Cardiac fibroblast (primary cell): ENCODE measurements around the gene MED12L.
"Not testable (repeated sequence)": the region's sequence is repeated elsewhere in the genome, so short reads cannot be mapped to it uniquely, and the experiment has no call there.

Source experiments
- DNase-seq, 2 donors: peaks; one replicate each; pipeline versions ENCODE4 v3.0.0 to v3.0.0-alpha.2; 2010; ENCODE audit warnings: low read depth in 2 of 2
- H3K4me3 ChIP-seq, 2 donors: replicated peaks in 1 of 2; 1 replicate in 1 of 2; 2 replicates in 1 of 2; pipeline ENCODE4 v1.5.1; 2011; ENCODE audit warnings: low read depth in 2 of 2, low read length in 2 of 2, mild to moderate bottlenecking in 2 of 2, moderate library complexity in 1 of 2
- TF ChIP-seq, protein P1 (sequence below): IDR thresholded peaks from one replicate; pipeline ENCODE4 v1.5.1; 2011; ENCODE audit warnings: low read depth, mild to moderate bottlenecking, low read length, inconsistent platforms

The MED12L gene

DNA sequence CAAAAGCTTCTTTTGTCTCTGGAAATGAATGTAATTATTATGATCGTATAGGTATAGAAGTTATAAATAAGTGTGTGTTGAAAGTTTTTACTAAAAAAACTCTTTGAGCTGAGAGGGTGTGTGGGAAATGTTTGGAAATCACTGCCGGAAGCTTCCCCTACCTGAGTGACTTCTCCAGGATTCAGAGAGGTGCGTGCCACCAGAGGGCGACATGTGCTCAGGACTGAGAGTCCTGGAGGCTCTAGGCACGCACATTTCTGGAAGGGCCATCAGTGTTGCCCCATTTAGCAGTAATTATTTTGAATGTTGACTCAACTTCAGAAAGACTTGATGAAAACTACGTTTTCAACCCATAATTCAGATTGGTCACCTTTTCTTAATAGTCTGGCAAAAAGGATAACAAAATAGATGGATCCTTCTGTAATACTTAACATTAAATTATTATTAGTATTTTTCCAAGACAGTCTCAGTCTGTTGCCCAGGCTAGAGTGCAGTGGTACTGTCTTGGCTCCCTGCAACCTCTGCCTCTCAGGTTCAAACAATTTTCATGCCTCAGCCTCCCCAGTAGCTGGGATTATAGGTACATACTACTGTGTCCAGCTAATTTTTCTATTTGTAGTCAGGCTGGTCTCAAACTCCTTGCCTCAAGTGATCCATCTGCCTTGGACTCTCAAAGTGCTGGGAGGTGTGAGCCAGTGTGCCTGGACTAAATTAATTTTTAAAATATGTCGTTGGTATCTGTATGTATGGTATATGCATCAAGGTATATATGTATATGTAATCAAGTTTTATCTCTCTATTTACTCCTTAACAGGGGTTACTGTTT, 83.0 kb downstream of the MED12L start:
- TF ChIP-seq, protein P1, sequence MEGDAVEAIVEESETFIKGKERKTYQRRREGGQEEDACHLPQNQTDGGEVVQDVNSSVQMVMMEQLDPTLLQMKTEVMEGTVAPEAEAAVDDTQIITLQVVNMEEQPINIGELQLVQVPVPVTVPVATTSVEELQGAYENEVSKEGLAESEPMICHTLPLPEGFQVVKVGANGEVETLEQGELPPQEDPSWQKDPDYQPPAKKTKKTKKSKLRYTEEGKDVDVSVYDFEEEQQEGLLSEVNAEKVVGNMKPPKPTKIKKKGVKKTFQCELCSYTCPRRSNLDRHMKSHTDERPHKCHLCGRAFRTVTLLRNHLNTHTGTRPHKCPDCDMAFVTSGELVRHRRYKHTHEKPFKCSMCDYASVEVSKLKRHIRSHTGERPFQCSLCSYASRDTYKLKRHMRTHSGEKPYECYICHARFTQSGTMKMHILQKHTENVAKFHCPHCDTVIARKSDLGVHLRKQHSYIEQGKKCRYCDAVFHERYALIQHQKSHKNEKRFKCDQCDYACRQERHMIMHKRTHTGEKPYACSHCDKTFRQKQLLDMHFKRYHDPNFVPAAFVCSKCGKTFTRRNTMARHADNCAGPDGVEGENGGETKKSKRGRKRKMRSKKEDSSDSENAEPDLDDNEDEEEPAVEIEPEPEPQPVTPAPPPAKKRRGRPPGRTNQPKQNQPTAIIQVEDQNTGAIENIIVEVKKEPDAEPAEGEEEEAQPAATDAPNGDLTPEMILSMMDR: peak; percentile 83
- DNase-seq: peak; percentile 73
- no peak overlapping the region for H3K4me3 ChIP-seq

DNA sequence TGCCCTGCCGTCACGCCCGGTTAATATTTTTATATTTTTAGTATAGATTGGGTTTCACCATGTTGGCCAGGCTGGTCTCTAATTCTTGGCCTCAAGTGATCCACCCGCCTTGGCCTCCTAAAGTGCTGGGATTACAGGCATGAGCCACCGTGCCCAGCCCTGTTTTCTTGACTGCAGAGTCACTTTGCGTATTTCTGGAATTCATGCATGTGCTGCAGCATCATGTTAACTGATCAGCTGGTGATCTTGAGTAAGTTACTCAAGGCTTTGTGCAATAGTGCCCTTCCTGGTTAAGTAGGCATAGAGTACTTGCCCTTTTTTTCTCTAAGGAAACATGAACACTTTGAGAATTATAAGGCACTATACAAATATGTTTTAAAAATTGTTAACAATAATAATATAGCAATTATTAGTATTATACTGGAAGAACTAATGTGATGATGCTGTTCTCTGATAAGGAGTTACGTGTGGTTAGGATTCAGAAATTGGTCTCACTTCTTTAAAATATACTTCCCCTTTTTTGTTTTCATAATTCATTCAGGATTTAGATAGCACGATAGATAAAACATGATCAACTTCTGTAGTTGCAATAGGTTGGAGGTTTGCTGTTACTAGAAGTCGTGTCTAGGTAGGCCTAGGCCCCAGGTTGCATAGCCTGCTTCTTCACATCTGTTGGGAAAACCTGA, 83.9 kb downstream of the MED12L start:
- DNase-seq: no peak
- TF ChIP-seq, protein P1: no peak

DNA sequence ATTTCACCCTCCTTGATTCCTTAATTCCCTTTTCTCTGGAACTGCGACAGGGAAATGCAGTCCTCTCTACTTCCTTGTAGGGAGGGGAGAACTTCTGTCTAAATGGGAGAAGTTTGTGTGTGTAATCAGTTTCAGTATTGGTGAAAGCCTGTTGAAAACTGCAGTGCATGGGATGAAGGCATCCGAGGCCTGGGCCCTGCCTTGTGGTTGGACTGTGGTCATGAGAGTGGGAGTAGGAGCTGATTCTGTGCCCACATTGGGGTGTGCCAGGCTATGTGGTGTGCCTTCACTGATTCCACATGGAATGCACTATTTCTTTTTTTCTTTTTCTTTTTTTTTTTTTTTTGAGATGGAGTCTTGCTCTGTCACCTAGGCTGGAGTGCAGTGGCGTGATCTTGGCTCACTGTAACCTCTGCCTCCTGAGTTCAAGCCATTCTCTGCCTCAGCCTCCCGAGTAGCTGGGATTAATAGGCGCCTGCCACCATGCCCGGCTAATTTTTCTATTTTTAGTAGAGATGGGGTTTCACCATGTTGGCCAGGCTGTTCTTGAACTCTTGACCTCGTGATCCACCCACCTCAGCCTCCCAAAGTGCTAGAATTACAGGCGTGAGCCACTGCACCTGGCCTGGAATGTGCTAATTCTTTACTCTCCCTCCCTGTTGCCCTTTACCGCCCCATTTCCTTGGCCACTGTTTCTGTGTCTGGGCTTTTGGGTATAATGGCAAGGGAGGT, 84.7 kb downstream of the MED12L start:
- not testable (repeated sequence) for H3K4me3 ChIP-seq
- DNase-seq: peak in 1 of 2 donors; percentile 21

More for the DNA sequence above, 83.9 kb downstream of the MED12L start:
- H3K4me3 ChIP-seq: no peak overlapping the region

DNA sequence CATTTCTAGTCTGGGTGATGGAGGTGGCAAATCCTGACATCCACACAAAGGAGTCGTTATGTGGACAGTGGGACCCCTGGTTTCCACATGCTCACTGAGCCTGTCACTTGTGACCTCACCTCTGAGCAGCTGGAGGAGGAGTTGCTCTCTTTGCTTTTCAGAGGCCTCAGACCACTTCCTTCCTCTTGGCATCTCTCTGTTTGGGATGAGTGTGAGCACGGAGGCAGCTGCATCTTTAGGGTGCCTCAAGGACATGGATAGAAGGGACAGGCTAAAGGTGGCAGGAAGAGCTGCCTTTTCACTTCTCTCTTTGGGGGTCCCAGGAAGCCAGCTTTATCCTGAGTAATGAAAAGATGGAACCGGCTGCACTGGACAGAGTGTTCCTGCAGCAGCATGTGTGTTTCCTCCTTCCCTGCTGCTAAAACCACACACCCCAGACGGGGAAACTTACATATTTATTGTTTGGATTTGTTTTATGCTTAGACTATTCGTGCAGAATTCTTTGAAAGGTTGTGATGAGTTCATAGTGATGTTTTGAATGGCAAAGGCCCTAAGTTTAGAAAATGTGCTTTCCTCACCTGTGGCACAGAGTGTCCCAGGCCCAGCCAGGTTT, 85.8 kb downstream of the MED12L start:
- DNase-seq: no peak
- H3K4me3 ChIP-seq: no peak overlapping the region
- TF ChIP-seq, protein P1: no peak

DNA sequence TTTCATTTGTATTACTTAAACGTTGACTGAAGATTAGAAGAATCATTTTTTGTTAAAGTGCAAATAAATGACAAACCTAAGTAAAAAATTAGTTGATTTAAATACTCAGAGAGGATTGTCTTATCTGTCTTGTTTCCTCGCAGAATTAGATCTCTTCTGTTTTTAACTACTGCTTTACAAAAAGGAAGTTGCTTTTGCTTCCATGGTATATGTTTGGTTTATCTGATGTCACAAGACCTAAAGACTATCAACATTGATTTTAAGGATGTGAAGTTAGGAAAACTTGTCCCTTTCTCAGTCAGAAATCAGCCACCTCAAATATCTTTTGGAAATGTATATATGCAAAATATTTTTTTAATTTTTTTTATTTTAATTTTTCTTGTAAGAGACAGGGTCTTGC, 88.9 kb downstream of the MED12L start:
- H3K4me3 ChIP-seq: no peak overlapping the region
- no peak for DNase-seq
- TF ChIP-seq, protein P1: no peak

DNA sequence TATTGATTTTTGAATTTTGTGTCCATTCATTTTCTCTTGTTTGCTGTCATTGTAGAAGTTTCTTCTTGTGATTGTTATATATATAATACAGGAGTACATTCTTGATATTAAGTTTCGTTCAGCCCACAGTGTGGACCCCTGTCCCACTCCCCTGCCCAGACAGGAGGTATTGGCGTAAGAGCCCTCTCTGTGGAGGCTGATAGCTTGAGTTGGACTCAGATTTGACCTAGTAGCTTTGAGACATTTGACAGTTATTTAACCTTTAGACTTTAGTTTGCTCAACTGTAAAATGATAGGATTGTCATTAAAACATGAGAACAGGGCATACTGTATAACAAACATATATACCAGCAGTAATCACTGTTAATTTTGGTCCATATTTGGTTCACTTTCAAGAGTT, 90.5 kb downstream of the MED12L start:
- no peak overlapping the region for H3K4me3 ChIP-seq
- TF ChIP-seq, protein P1: no peak
- DNase-seq: no peak
